GM19395 (cell line): ENCODE measurements around the gene SH3GL3.

Experiments used
- ATAC-seq: cut with Tn5 transposase; IDR thresholded peaks from one replicate; pipeline ENCODE4 v1.9.1; 2021; ENCODE audit warnings: mild to moderate bottlenecking, moderate library complexity; ENCODE audit not compliant: unreplicated experiment

SH3GL3 gene

GRCh38 chr15:83446904-83447709 is at the start of gene SH3GL3:
Gene SH3GL3 (plus strand): TSS chr15:83447341. CDS start chr15:83447534, 193 bp downstream.
- no peak for ATAC-seq

- no peak for ATAC-seq
Observed at GRCh38 chr15:83398626-83399025, 48.5 kb upstream of the SH3GL3 start.

- ATAC-seq: no peak
Observed at GRCh38 chr15:83404121-83404520, 43.0 kb upstream of the SH3GL3 start.

GRCh38 chr15:83410532-83410931 is 36.6 kb upstream of the SH3GL3 start:
- no peak for ATAC-seq

GRCh38 chr15:83413054-83413719 is 34.0 kb upstream of the SH3GL3 start:
- ATAC-seq: no peak

- ATAC-seq: no peak
Observed at GRCh38 chr15:83422081-83422480, 25.1 kb upstream of the SH3GL3 start.

GRCh38 chr15:83422541-83422940 is 24.6 kb upstream of the SH3GL3 start:
- no peak for ATAC-seq

- ATAC-seq: no peak
Observed at GRCh38 chr15:83424101-83424500, 23.0 kb upstream of the SH3GL3 start.

GRCh38 chr15:83430441-83430840 is 16.7 kb upstream of the SH3GL3 start:
- no peak for ATAC-seq

- no peak for ATAC-seq
Observed at GRCh38 chr15:83431521-83431920, 15.6 kb upstream of the SH3GL3 start.

- no peak for ATAC-seq
Observed at GRCh38 chr15:83435202-83435601, 11.9 kb upstream of the SH3GL3 start.

GRCh38 chr15:83435782-83436181 is 11.4 kb upstream of the SH3GL3 start:
- ATAC-seq: no peak

- ATAC-seq: no peak
Observed at GRCh38 chr15:83436513-83437158, 10.5 kb upstream of the SH3GL3 start.

GRCh38 chr15:83443076-83443847 is 3.9 kb upstream of the SH3GL3 start:
- ATAC-seq: no peak

GRCh38 chr15:83444936-83445335 is 2.2 kb upstream of the SH3GL3 start:
- ATAC-seq: no peak

- no peak for ATAC-seq
Observed at GRCh38 chr15:83445643-83446042, 1.5 kb upstream of the SH3GL3 start.

- no peak for ATAC-seq
Observed at GRCh38 chr15:83446417-83446816, 724 bp upstream of the SH3GL3 start.

GRCh38 chr15:83449250-83449671 is 2.1 kb downstream of the SH3GL3 start:
- no peak for ATAC-seq

GRCh38 chr15:83449937-83450506 is 2.9 kb downstream of the SH3GL3 start:
- ATAC-seq: no peak

- ATAC-seq: no peak
Observed at GRCh38 chr15:83457149-83457548, 10.0 kb downstream of the SH3GL3 start.

- no peak for ATAC-seq
Observed at GRCh38 chr15:83458381-83458780, 11.2 kb downstream of the SH3GL3 start.
